MCF 10A (cell line): ENCODE data around the gene MAPKAP1. TPM values are rescaled to one million over a fixed set of nuclear protein-coding genes. Genes with fewer than 3 reads are reported as not detected.

Experiments
- BruUV-seq: library from RNA; stranded (reverse); fragments of 400-500 nt; replicated peaks from 2 replicates; lab custom pipeline; 2021; lab: Mats Ljungman, UMichigan
- CTCF ChIA-PET: fragments of 300-600 bp; sonication (Branson Sonifier 250); formaldehyde crosslinking; extraction: SDS; loops from one replicate; lab custom pipeline; 2021; ENCODE audit warnings: antibody characterized with exemption, inconsistent platforms; lab: Yijun Ruan, JAX
- POLR2A ChIA-PET: fragments of 300-600, 350-650 bp; sonication (Branson Sonifier 250); formaldehyde crosslinking; extraction: SDS; loops from one replicate; lab custom pipeline; 2020; ENCODE audit warnings: antibody characterized with exemption, inconsistent platforms; lab: Yijun Ruan, JAX
- DNase-seq: peaks from one replicate; pipeline ENCODE4 v3.0.0-alpha.2; 2018; ENCODE audit not compliant: unreplicated experiment
- H3K27ac Mint-ChIP-seq: one replicate; pipeline ENCODE4 v1.8.0; 2022; ENCODE audit warnings: mild to moderate bottlenecking, low read depth, mixed read lengths; ENCODE audit not compliant: unreplicated experiment
- H3K27me3 Mint-ChIP-seq: one replicate; pipeline ENCODE4 v1.8.0; 2022; ENCODE audit warnings: mixed read lengths; ENCODE audit not compliant: insufficient read depth, unreplicated experiment
- H3K36me3 Mint-ChIP-seq: one replicate; pipeline ENCODE4 v1.8.0; 2022; ENCODE audit warnings: mild to moderate bottlenecking, moderate library complexity, mixed read lengths; ENCODE audit not compliant: insufficient read depth, unreplicated experiment
- H3K4me1 Mint-ChIP-seq: one replicate; pipeline ENCODE4 v1.8.0; 2022; ENCODE audit warnings: mixed read lengths; ENCODE audit not compliant: insufficient read depth, unreplicated experiment
- H3K4me3 Mint-ChIP-seq: one replicate; pipeline ENCODE4 v1.8.0; 2022; ENCODE audit warnings: mild to moderate bottlenecking, moderate library complexity, mixed read lengths; ENCODE audit not compliant: unreplicated experiment
- H3K9me3 Mint-ChIP-seq: one replicate; pipeline ENCODE4 v1.8.0; 2022; ENCODE audit warnings: mixed read lengths; ENCODE audit not compliant: unreplicated experiment
- intact Hi-C: fragments of 100-400 bp; cut with micrococcal nuclease; formaldehyde crosslinking; loops from 2 replicates; pipeline ENCODE4 v1.14.1; 2022
- total RNA-seq: library from RNA; stranded (reverse); gene quantifications from 2 replicates; pipeline ENCODE4 v1.2.3, GENCODE V29; 2022
- TF ChIP-seq, protein P1 (sequence below): fragments of 200-600 bp; IDR thresholded peaks from one replicate; pipeline ENCODE4 v1.8.0; 2022; ENCODE audit warnings: antibody characterized with exemption, mild to moderate bottlenecking; ENCODE audit not compliant: unreplicated experiment

MAPKAP1 gene
- total RNA-seq, 1 experiment from 2014 or later: 74.9 TPM

GRCh38 chr9:125565126-125565525 is 141.9 kb downstream of the MAPKAP1 start:
- Mint-ChIP-seq H3K36me3 (no peaks in the 10 kb centered on the region), H3K4me3 (no peak overlapping the region), H3K4me1 (peaks cover 20% of the 10 kb centered on the region), H3K27ac (no peak overlapping the region), H3K9me3 (no peaks in the 10 kb centered on the region), H3K27me3 (no peaks in the 10 kb centered on the region)
- ChIA-PET CTCF (no interaction called here), POLR2A (interaction anchor here (0.5 kb wide), 1 partner anchor 123 kb away, joined by 3 read pairs; no protein-coding TSS in a partner anchor)
- BruUV-seq: no TSS peak
- intact Hi-C loops: no loop called here
- no peak for DNase-seq
- TF ChIP-seq, protein P1, sequence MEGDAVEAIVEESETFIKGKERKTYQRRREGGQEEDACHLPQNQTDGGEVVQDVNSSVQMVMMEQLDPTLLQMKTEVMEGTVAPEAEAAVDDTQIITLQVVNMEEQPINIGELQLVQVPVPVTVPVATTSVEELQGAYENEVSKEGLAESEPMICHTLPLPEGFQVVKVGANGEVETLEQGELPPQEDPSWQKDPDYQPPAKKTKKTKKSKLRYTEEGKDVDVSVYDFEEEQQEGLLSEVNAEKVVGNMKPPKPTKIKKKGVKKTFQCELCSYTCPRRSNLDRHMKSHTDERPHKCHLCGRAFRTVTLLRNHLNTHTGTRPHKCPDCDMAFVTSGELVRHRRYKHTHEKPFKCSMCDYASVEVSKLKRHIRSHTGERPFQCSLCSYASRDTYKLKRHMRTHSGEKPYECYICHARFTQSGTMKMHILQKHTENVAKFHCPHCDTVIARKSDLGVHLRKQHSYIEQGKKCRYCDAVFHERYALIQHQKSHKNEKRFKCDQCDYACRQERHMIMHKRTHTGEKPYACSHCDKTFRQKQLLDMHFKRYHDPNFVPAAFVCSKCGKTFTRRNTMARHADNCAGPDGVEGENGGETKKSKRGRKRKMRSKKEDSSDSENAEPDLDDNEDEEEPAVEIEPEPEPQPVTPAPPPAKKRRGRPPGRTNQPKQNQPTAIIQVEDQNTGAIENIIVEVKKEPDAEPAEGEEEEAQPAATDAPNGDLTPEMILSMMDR: no peak

GRCh38 chr9:125564631-125565030 is 142.4 kb downstream of the MAPKAP1 start:
- no peak overlapping the region for H3K27ac Mint-ChIP-seq
- intact Hi-C loops: no loop called here
- BruUV-seq: no TSS peak
- H3K4me1 Mint-ChIP-seq: peaks cover 20% of the 10 kb centered on the region
- no peak for DNase-seq
- ChIA-PET CTCF (no interaction called here), POLR2A (interaction anchor here (0.5 kb wide), 1 partner anchor 124 kb away, joined by 3 read pairs; no protein-coding TSS in a partner anchor)
- no peaks in the 10 kb centered on the region for H3K9me3 Mint-ChIP-seq
- H3K36me3 Mint-ChIP-seq: no peaks in the 10 kb centered on the region
- H3K27me3 Mint-ChIP-seq: no peaks in the 10 kb centered on the region
- TF ChIP-seq, protein P1: no peak
- H3K4me3 Mint-ChIP-seq: no peak overlapping the region

- Mint-ChIP-seq H3K9me3 (no peaks in the 10 kb centered on the region), H3K4me3 (no peak overlapping the region), H3K27me3 (no peaks in the 10 kb centered on the region), H3K27ac (no peak overlapping the region), H3K36me3 (peaks cover 8% of the 10 kb centered on the region), H3K4me1 (peaks cover 4% of the 10 kb centered on the region)
- POLR2A ChIA-PET: interaction anchor here (0.7 to 1.2 kb wide), 4 partner anchors 23 to 937 kb away, joined by 3 to 4 read pairs (median 4); no protein-coding TSS in a partner anchor
- TF ChIP-seq, protein P1: no peak
- no peak for DNase-seq
- CTCF ChIA-PET: interaction anchor here (0.8 to 1.1 kb wide), 3 partner anchors 10 to 410 kb away, joined by 4 to 5 read pairs (median 5); no protein-coding TSS in a partner anchor
- intact Hi-C loops: no loop called here
- BruUV-seq: no TSS peak
Measured at GRCh38 chr9:125561509-125562148, 145.4 kb downstream of the MAPKAP1 start.

GRCh38 chr9:125559894-125560293 is 147.1 kb downstream of the MAPKAP1 start:
- no peak for DNase-seq
- H3K27me3 Mint-ChIP-seq: no peaks in the 10 kb centered on the region
- H3K9me3 Mint-ChIP-seq: no peaks in the 10 kb centered on the region
- POLR2A ChIA-PET: no interaction called here
- BruUV-seq: no TSS peak
- intact Hi-C loops: loop anchor here (5.0 kb wide), 3 partner anchors 142 to 932 kb away; no protein-coding TSS in a partner anchor
- H3K4me3 Mint-ChIP-seq: no peak overlapping the region
- H3K27ac Mint-ChIP-seq: peak overlapping the region; percentile 35
- H3K36me3 Mint-ChIP-seq: peaks cover 20% of the 10 kb centered on the region
- TF ChIP-seq, protein P1: no peak
- CTCF ChIA-PET: interaction anchor here (0.6 to 2.9 kb wide), 6 partner anchors 8 to 931 kb away, joined by 3 to 23 read pairs (median 4); no protein-coding TSS in a partner anchor
- H3K4me1 Mint-ChIP-seq: no peaks in the 10 kb centered on the region
